ENCODE data around the gene INTU.

DNA sequence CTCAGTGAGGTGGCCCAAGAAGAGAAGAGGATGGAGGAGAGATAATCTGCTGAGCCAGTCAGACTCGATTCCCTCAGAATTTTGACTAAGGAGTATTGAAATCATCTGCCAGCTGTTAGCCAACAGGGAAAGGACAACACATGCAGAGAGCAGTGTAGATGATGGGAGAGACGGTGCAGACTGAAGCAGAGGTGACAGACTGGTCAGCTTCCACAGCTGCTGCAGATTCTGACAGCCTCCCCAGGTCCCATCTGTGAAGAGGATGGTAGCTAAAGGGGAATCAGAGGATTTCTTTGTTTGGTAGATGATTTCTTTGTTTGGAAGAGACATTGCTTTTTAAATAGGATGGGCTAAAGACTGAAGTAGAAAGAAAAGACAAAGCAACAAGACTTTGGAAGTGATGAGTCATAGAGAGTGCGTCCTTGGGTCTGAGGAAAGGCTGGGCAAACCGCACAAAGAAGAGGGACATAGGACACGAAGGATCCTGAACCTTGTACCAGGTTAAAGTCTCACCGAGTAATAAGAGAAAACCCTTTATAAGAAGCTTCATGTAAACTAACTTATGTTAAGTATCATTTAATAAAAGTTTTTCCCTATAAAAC, 27.6 kb downstream of the INTU start:
- TF ChIP-seq, protein P1, sequence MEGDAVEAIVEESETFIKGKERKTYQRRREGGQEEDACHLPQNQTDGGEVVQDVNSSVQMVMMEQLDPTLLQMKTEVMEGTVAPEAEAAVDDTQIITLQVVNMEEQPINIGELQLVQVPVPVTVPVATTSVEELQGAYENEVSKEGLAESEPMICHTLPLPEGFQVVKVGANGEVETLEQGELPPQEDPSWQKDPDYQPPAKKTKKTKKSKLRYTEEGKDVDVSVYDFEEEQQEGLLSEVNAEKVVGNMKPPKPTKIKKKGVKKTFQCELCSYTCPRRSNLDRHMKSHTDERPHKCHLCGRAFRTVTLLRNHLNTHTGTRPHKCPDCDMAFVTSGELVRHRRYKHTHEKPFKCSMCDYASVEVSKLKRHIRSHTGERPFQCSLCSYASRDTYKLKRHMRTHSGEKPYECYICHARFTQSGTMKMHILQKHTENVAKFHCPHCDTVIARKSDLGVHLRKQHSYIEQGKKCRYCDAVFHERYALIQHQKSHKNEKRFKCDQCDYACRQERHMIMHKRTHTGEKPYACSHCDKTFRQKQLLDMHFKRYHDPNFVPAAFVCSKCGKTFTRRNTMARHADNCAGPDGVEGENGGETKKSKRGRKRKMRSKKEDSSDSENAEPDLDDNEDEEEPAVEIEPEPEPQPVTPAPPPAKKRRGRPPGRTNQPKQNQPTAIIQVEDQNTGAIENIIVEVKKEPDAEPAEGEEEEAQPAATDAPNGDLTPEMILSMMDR (IDR thresholded peaks at IDR 0.05; ENCODE audit: insufficient read depth, low read length, poor library complexity, severe bottlenecking), result no peak
- no peak for TF ChIP-seq EZH2phosphoT487 (conservative IDR thresholded peaks at IDR 0.05; ENCODE audit: low read length)

Data from SU-DHL-6 (cell line).